NCI-H1694 (cell line): ENCODE measurements around the gene CHPT1.
"Not testable (repeated sequence)": the region's sequence is repeated elsewhere in the genome, so short reads cannot be mapped to it uniquely, and the experiment has no call there.

ENCODE experiments used
- DNase-seq: peaks from one replicate; lab custom pipeline; 2025; lab: John Stamatoyannopoulos, UW

Gene CHPT1

DNA sequence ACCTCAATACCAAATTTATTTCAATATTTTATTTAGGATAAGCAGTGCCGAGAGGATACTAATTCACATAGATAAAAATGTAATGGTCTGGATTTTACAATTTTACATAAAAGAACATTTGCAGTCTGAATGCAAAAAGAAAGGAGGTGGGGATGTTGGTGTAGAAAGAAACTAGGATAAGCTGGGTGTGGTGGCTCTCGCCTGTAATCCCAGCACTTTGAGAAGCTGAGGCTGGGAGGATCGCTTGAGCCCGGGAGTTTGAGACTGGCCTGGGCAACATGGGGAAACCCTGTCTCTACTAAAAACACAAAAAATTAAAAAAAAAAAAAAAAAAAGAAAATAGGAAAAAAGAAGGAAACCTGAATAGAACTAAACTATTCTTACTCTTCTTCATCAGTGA, 25.0 kb downstream of the CHPT1 start:
- no peak for DNase-seq

DNA sequence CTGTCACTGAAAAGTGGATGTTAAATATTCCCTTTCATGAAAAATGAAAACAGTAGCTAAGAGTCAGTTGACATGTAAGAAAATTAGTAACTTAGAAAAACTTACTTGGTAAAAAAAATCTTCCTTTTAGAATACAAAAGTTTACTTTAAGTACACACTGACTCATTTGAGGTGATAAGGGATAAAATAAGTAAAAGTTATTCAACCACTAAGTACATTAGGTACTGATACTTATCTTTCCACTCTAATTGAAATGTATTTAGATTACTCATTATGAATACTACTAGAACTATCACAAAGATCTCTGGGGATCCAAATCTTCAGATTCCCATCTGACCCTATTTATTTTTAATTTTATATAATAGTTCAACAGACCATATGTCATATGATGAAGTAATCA, 29.7 kb downstream of the CHPT1 start:
- no peak for DNase-seq

- DNase-seq, result no peak
These were observed 32.4 kb downstream of the CHPT1 start for GRCh38 chr12:101729842-101730241.

DNA sequence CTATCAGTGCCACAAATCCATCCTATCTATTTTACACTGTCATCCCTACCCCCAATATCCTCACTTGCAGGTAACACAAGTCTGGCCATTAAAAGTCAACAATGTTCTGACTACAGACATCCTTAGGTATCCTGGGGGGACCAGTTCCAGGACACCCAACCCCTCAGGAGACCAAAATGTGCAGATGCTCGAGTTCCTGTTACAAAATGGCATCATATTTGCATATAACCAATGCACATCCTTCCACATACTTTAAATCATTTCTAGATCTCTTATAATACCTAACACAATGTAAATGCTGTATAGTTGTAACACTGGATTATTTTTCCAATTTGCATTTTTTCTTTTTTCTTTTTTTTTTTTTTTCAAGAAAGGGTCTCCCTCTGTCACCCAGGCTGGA, 34.9 kb downstream of the CHPT1 start:
- no peak for DNase-seq

DNA sequence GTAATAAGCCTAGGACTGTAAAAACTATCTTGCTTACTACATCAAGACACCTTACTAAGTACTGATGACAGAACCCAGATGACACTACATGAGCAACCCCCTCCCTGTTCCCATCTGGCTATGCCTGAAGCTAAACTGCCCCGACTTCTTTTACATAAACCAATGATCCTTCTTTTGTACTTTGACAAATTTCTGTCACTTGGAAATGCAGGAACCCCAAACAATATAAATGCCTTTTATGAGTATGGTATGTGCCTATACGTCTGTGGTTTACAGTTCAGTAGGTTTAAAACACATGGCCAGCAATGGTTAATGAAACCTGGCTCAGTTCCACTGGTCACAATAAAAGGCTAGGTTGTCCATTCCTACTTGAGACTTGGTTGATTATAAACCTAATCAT, 35.7 kb downstream of the CHPT1 start:
- DNase-seq, result no peak

DNA sequence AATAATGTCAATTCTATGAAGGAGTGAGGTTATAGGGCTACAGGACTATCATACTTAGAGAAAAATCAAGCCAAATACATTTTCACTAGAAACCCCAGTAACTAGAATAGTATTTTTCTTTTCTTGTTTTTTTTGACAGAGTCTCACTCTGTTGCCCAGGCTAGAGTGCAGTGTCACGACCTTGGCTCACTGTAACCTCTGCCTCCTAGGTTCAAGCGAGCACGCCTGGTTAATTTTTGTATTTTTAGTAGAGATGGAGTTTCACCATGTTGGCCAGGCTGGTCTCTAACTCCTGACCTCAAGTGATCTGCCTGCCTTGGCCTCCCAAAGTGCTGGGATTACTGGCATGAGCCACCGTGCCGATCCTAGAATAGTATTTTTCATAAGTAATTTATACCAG, 37.0 kb downstream of the CHPT1 start:
- DNase-seq, result not testable (repeated sequence)

DNA sequence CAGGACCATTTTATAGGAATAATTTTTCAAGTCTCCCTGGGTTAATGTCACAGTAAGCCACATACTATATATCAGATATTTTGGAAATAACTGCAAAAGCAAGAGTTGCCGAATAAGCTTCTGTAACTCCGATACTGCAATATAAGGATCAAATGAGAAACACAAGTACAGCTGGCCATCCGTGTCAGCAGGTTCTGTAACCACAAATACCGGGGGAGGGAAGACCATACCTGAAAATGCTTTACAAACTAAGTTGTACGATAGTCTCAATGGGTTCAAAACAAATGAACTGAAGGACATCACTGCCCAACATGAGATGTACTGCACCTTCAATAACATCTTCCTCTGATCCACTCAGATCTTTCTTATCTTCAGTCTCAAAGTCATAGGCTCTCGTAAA, 40.0 kb downstream of the CHPT1 start:
- DNase-seq, result no peak

GRCh38 chr12:101738920-101739665, 41.7 kb downstream of the CHPT1 start, which contains the start of gene SYCP3:
TSS of gene SYCP3 (minus strand) at chr12:101739462. CDS start at chr12:101737935, 1,527 bp downstream.
- no peak for DNase-seq

DNA sequence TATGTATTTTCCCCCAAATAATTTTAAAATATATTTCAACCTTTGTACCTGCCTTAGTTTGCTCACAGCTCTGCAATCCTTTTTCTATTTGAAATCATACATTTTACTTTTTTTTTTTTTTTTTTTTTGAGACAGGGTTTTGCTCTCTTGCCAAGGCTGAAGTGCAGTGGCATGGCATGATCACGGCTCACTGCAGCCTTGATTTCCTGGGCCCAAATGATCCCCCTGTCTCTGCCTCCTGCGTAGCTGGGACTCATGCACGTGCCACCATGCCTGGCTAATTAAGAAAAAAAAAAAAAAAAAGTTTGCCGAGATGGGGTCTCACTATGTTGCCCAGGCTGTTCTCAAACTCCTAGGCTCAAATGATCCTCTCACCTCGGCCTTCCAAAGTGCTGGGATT, 43.1 kb downstream of the CHPT1 start:
- no peak for DNase-seq

DNA sequence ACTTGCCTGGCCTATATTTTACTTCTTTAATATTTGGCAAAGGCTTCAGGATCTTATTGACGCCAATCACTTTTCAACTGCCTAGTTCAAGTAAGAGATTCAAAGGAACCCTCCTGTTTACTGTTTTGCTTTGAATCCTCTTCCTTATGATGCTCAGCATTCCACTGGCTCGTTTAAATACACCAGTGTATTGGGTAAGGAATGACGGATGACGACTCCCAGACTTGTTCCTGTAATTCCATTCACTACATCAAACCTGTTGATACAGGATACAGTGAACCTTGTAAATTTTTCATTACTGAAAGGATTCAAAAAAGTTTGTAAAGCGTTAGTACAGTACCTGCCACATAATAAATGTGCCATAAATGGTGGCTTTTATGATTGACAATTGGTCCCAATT, 43.5 kb downstream of the CHPT1 start:
- no peak for DNase-seq

GRCh38 chr12:101743242-101743641, 45.8 kb downstream of the CHPT1 start:
- DNase-seq, result no peak

DNA sequence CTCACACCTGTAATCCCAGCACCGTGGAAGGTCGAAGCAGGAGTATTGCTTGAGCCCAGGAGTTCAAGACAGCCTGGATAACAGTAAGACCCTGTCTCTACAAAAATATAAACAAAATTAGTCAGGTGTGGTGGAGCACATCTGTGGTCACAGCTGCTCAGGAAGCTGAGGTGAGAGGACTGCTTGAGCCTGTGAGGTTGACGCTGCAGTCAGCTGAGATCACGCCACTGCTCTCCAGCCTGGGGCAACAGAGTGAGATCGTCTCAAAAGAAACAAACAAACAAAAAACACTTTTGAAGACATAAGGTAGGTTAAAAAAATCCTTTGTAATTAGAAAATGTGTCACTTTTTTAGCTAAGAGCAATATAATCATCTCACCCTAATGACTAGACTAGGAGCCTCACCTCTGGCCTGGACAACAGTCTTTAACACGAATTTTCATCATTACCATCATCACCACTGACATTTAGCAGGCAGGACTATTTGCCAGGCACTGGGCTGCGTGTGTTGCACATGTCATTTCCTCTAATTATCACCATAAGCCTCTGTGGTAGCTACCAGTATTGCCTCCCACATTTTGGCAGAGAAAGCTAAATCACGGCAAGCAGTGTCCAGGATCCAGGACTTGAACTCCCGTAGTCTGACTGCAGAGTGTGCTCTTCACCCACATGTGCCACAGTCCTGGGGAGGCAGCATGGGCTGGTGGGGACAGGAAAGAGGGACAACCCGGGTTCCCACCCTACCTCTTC, 46.5 kb downstream of the CHPT1 start:
- no peak for DNase-seq

DNA sequence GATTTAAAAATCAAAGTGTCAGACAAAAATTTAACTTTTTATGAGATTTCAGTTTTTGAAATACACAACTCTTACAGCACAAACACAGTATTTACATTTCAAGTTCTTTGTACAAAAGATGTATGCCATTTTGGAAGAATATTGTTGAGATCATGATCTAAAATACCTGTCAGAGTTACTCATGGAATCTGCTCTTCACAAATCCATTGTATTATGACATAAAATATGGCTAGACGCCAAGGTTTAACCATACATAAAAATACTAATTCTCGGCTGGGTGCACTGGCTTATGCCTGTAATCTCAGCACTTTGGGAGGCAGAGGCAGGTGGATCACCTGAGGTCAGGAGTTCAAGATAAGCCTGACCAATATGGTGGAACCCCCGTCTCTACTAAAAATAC, 48.0 kb downstream of the CHPT1 start:
- no peak for DNase-seq

DNA sequence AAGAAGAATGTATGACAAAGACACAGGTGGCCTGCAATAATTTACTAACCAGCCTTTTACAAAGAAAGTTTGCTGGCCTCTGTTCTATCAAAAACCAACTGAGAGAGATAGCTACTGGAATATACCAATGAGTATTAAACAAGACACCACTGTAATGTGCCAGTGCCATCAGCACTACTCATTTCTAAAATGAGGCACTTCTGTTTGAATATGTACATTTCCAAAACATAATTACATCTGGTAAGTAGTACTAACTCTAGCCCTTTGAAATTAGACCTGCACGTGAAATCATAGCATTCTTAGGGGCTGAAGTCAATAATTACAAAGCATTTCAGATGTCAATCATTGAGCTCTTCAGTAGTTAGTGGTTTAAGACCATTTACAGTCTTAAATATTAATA, 48.8 kb downstream of the CHPT1 start:
- DNase-seq, result no peak

- no peak for DNase-seq
These were observed 49.2 kb downstream of the CHPT1 start for GRCh38 chr12:101746661-101747060.

DNA sequence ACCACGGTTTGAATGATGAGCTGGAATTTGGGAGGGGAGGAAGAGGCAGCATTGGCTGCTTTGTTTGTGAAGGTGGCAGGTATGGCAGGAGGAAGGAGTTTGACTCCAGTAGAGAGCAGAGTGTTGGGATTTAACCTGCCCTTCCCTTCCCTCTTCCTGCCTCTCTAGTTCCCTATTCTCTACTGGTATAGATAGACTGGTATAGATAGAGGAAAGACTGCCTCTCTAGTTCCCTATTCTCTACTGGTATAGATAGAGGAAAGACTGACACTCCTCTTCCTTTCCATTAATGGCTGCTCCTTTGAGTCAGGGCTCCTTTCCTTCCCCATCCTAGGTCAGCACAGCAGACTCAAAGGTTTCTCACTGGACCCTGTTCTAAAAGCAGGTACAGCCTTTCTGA, 50.3 kb downstream of the CHPT1 start:
- DNase-seq, result no peak

DNA sequence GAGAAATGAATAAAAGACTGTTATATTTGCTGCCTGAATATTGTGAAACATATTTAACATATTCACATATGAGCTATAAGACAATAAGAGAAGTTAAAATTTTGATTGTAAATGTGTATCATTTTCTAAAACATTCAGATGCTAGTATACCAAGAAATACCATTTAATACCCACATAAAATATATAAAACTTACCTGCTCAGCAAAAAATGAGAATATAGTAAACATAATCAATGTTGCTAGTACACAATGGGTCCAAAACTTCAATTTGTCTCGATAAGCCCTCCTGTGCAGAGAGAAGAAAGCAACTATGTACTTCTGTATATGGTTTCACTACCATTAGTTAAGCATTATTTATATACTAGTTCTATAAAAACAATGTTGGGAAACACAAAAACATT, 51.5 kb downstream of the CHPT1 start:
- no peak for DNase-seq

DNA sequence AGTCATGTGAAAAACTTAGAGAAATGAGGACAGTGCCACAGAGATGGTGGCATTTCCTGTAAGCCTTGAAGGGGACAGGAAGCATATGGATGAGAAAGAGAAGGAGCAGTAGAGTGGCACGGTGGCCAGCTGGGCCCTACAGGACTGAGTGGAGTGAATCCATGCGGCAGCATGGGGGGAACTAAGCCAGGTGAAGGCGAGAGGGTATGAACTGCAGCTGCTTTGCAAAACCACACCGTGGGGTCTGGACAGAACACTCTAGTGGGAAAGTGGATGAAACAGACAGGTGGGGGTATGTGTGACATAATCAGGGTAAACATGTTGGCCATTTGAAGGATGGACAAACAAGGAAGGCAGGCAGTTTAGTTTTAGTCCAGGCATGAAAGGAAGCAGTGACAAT, 52.2 kb downstream of the CHPT1 start:
- DNase-seq, result no peak

DNA sequence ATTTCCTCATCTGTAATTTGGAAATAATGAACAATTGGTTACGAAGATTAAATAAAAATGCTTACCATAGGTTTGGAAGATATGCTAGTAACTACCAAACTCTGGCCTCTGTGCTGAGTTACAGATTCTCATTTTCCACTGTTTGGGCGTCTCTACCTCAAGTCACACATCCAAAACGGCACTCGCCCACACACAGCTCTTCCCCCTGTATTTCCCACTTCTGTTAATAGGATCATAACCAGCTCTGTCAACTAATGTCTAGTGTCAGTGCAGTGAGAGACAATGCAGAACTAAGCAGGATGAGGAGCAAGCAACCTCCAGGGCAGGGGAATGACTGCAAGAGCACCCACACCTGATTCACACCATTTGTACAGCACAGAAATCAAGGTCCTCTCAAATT, 52.7 kb downstream of the CHPT1 start:
- DNase-seq, result no peak

DNA sequence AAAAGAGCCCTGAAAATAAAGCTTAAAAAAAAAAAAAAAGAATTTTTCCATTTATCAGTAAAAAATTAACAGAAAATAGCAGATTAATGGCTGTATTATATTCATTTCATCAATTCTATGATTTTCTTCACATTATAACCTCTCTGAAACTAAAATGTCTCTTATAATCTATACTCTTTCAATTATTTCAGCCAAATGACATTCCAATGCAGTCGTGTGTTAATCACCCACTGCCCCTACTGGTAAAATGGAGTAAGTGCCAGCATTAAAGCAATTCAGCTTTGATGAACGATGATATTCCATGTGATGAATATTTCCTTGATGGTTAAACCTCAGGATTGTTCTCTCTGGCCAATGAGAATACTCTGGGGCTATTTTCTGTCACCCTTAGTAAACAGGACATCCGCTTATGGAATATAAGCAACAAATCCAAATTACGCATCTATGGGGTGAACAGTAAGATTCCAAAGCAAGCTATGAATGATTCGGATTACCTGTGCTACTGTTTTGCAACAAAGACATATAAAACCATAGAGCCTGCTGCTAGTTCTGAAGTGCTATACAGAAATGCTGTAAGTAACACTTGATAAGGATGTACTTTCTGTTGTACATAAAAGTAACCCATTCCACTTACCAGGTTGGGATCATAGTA, 62.1 kb downstream of the CHPT1 start:
- peak; percentile 5 for DNase-seq

DNA sequence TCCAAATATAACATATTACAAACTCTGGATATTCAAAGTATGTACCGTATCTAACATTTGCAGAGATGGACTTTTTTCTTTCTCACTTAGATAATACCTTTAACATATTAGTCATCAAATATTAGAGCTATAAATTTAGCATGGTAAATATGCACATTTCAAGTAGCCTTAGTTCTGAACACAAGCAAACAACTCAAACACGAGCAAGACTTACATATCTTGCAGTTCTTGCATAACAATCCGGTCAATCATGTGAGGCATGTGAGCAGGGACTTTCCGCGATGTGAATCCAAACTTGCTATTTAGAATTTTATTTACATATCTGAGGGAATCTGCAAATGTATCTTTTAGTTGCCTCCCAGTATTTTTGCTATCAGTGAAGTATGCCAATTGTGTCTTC, 63.9 kb downstream of the CHPT1 start:
- no peak for DNase-seq

- DNase-seq, result no peak
These were observed 64.3 kb downstream of the CHPT1 start for GRCh38 chr12:101761781-101762180.

DNA sequence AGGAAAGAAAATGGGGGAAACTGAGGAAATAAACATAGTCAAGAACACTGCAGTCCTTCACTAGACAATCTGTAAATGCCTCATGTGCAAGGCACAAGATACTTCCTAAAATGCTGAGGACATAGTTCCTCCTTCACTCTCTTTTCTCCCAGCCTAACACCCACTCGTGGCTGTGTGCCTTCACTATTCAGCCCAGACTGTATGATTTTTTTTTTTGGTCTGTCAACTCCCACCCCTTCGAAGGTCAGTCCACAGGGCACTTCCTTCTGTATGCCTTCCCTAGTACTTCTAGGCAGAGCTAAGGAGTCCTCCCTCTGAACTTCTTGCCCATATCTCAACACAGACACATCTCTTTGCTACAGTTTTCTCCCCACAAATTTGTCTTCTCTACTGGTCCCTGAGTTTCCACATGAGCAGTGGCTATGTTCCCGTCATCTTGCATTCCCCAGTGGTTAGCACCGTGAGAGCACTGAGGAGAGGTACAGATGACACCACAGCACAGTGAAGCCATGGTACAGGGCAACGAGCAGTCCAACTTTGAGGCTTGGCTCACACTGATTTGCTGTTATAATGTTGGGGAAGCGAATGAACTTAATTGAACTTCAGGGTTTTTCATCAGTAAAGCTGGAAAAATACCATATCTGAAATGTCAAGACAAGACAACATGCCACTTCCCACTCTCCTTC, 65.9 kb downstream of the CHPT1 start:
- DNase-seq, result no peak
